Panc1 (cell line): ENCODE data around the gene GRID1. TPM values are rescaled to one million over a fixed set of nuclear protein-coding genes. Genes with fewer than 3 reads are reported as not detected.

Source experiments
- ATAC-seq: fragments of 200-7000 bp; cut with Tn5 transposase; 2 replicates; pipeline ENCODE4 v1.9.1; 2020; ENCODE audit warnings: mild to moderate bottlenecking, moderate library complexity
- BruUV-seq: library from RNA; stranded (reverse); fragments of 400-500 nt; replicated peaks from 2 replicates; lab custom pipeline; 2021; lab: Mats Ljungman, UMichigan
- CTCF ChIA-PET: fragments of 300-600 bp; sonication (Branson Sonifier 250); formaldehyde crosslinking; loops from one replicate; lab custom pipeline; 2022; ENCODE audit warnings: antibody characterized with exemption; lab: Charles Lee
- POLR2A ChIA-PET: fragments of 300-600 bp; sonication (Branson Sonifier 250); formaldehyde crosslinking; loops from one replicate; lab custom pipeline; 2022; ENCODE audit warnings: antibody characterized with exemption; lab: Charles Lee
- DNase-seq: peaks from one replicate; pipeline ENCODE4 v3.0.0-alpha.2; 2010; ENCODE audit warnings: low read depth, low spot score
- H3K27ac ChIP-seq: 2 replicates; pipeline ENCODE4 v1.5.1; 2011; ENCODE audit warnings: mild to moderate bottlenecking, low read length, inconsistent platforms
- H3K27me3 ChIP-seq: fragments of 200-500 bp; sonication (Bioruptor generic); 2 replicates; pipeline ENCODE4 v1.6.0; 2014; ENCODE audit warnings: low read length, inconsistent platforms; ENCODE audit not compliant: control insufficient read depth, insufficient read depth
- H3K36me3 ChIP-seq: fragments of 200-500 bp; sonication (Bioruptor generic); 2 replicates; pipeline ENCODE4 v1.5.1; 2014; ENCODE audit warnings: inconsistent platforms, mild to moderate bottlenecking, low read length, moderate library complexity; ENCODE audit not compliant: control insufficient read depth, insufficient read depth
- H3K4me1 ChIP-seq: 2 replicates; pipeline ENCODE4 v1.5.1; 2011; ENCODE audit warnings: inconsistent platforms, mild to moderate bottlenecking, low read length, moderate library complexity; ENCODE audit not compliant: control insufficient read depth, insufficient read depth
- H3K4me3 ChIP-seq, 2 experiments: 2 replicates each; pipeline ENCODE4 v1.5.1; 2011 to 2012; ENCODE audit warnings: low read depth in 2 of 2, low read length in 2 of 2, mild to moderate bottlenecking in 2 of 2, inconsistent platforms in 1 of 2, moderate library complexity in 1 of 2
- H3K9me3 ChIP-seq: fragments of 200-500 bp; sonication (Bioruptor generic); 2 replicates; pipeline ENCODE4 v1.5.1; 2014; ENCODE audit warnings: low read depth, mild to moderate bottlenecking, inconsistent platforms, low read length, moderate library complexity; ENCODE audit not compliant: control insufficient read depth, insufficient read depth
- POLR2AphosphoS5 ChIP-seq: IDR thresholded peaks from 2 replicates; pipeline ENCODE4 v1.6.1; 2012; ENCODE audit warnings: mild to moderate bottlenecking, low read depth, low read length, moderate library complexity
- SIN3A ChIP-seq: IDR thresholded peaks from 2 replicates; pipeline ENCODE4 v1.6.1; 2012; ENCODE audit warnings: low read depth, mild to moderate bottlenecking, low read length, moderate library complexity, borderline replicate concordance; ENCODE audit not compliant: insufficient read depth
- TCF7L2 ChIP-seq: IDR thresholded peaks from 2 replicates; pipeline ENCODE4 v1.6.1; 2011; ENCODE audit warnings: mild to moderate bottlenecking, low read depth, low read length, inconsistent platforms
- in situ Hi-C: cut with HindIII; loops from 2 replicates; pipeline ENCODE4 v1.10.0; 2016; ENCODE audit warnings: low sequenced_read_pairs, low pct_unique_long_range_greater_than_20kb
- intact Hi-C: fragments of 100-400 bp; cut with micrococcal nuclease; formaldehyde crosslinking; loops from one replicate; pipeline ENCODE4 v1.10.0; 2022; ENCODE audit not compliant: unreplicated experiment
- total RNA-seq: library from RNA; stranded (reverse); gene quantifications from one replicate; pipeline ENCODE4 v1.2.1, GENCODE V29; 2021; ENCODE audit not compliant: unreplicated experiment
- TF ChIP-seq, protein P1 (sequence below), 2 experiments: IDR thresholded peaks; 2 replicates each; pipeline ENCODE4 v1.6.1; 2011 to 2012; ENCODE audit warnings: low read depth in 2 of 2, control low read depth in 1 of 2, low read length in 1 of 2, mild to moderate bottlenecking in 1 of 2, moderate library complexity in 1 of 2; ENCODE audit not compliant: insufficient read depth in 1 of 2
- TF ChIP-seq, protein P2 (sequence below): fragments of 450-650 bp; IDR thresholded peaks from 2 replicates; pipeline ENCODE4 v1.5.1; 2017; ENCODE audit warnings: mild to moderate bottlenecking

The GRID1 gene
- total RNA-seq, 1 experiment from 2014 or later, result 2.3 TPM

DNA sequence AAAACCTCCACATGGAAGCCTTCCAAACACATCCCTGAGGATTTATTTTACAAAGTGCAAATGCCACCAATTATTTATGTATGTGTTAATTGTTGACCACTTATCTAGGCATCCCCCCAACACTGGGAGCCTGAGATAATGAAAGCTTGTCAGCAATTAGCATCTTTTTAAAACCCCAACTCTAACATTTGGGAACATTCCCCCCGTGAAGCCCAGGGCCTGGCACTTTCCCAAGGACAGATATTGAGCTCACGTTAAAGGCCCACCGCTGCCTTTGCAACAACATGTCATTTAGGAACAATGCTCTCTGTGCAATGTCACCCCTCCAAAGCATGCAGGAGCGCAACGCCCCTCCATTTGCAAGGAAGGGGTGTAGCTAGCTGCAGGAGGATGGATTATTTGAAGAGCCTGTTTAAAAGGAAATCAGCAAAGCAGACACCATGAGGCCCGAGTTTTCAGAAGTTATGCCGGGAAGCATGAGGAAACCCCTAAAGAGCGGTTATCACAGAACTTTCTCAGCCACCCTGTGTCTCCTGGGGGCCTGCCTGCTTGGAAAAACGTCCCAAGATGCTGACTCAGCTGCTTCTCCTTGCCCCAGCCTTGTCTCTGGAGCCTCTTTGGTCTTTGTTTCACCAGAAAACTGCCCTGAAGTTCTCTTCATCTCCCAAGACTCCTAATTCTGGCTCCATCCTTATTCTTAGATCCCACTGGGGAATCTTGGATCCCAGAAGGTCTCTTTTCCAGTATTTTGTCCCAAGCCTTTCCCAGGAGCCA is 444.1 kb downstream of the GRID1 start:
- POLR2A ChIA-PET, result no interaction called here
- CTCF ChIA-PET, result no interaction called here
- Histone ChIP-seq H3K27me3 (no peaks in the 10 kb centered on the region), H3K36me3 (no peaks in the 10 kb centered on the region), H3K4me3 (no peak overlapping the region), H3K27ac (no peak overlapping the region), H3K9me3 (no peaks in the 10 kb centered on the region), H3K4me1 (peaks cover 4% of the 10 kb centered on the region)
- DNase-seq, result no peak
- no TSS peak for BruUV-seq
- intact Hi-C loops, result no loop called here
- no peak for ATAC-seq
- in situ Hi-C loops, result no loop called here
- no peak for TF ChIP-seq SIN3A
- TF ChIP-seq TCF7L2, result no peak
- TF ChIP-seq, protein P1, sequence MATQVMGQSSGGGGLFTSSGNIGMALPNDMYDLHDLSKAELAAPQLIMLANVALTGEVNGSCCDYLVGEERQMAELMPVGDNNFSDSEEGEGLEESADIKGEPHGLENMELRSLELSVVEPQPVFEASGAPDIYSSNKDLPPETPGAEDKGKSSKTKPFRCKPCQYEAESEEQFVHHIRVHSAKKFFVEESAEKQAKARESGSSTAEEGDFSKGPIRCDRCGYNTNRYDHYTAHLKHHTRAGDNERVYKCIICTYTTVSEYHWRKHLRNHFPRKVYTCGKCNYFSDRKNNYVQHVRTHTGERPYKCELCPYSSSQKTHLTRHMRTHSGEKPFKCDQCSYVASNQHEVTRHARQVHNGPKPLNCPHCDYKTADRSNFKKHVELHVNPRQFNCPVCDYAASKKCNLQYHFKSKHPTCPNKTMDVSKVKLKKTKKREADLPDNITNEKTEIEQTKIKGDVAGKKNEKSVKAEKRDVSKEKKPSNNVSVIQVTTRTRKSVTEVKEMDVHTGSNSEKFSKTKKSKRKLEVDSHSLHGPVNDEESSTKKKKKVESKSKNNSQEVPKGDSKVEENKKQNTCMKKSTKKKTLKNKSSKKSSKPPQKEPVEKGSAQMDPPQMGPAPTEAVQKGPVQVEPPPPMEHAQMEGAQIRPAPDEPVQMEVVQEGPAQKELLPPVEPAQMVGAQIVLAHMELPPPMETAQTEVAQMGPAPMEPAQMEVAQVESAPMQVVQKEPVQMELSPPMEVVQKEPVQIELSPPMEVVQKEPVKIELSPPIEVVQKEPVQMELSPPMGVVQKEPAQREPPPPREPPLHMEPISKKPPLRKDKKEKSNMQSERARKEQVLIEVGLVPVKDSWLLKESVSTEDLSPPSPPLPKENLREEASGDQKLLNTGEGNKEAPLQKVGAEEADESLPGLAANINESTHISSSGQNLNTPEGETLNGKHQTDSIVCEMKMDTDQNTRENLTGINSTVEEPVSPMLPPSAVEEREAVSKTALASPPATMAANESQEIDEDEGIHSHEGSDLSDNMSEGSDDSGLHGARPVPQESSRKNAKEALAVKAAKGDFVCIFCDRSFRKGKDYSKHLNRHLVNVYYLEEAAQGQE (IDR thresholded peaks at IDR 0.05; ENCODE audit: insufficient read depth in 1 of 2, low read depth in 2 of 2, low read length in 1 of 2), result no peak
- no peak for TF ChIP-seq POLR2AphosphoS5
- TF ChIP-seq, protein P2, sequence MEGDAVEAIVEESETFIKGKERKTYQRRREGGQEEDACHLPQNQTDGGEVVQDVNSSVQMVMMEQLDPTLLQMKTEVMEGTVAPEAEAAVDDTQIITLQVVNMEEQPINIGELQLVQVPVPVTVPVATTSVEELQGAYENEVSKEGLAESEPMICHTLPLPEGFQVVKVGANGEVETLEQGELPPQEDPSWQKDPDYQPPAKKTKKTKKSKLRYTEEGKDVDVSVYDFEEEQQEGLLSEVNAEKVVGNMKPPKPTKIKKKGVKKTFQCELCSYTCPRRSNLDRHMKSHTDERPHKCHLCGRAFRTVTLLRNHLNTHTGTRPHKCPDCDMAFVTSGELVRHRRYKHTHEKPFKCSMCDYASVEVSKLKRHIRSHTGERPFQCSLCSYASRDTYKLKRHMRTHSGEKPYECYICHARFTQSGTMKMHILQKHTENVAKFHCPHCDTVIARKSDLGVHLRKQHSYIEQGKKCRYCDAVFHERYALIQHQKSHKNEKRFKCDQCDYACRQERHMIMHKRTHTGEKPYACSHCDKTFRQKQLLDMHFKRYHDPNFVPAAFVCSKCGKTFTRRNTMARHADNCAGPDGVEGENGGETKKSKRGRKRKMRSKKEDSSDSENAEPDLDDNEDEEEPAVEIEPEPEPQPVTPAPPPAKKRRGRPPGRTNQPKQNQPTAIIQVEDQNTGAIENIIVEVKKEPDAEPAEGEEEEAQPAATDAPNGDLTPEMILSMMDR, result no peak

DNA sequence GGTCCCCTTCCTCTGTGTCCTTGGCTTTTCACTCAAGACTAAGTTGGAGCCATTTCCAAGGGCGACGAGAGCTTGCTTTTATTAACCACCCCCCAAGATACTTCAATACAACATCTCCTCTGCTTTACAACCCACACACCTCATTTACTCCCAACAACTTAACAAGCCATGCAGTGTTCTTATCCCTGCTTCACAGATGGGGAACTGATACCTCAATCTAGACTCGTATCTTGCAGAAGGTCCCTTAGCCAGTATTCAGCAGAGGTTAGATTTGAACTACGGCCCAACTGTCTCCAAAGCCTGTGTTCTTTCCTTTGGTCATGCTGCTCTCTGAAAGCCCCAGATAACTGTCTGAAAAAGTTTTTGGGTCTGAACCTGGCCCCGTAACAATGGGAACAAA is 444.8 kb downstream of the GRID1 start:
- Histone ChIP-seq H3K4me3 (no peak overlapping the region), H3K36me3 (no peaks in the 10 kb centered on the region), H3K27me3 (no peaks in the 10 kb centered on the region), H3K4me1 (peaks cover 7% of the 10 kb centered on the region), H3K9me3 (no peaks in the 10 kb centered on the region), H3K27ac (no peak overlapping the region)
- no peak for DNase-seq
- in situ Hi-C loops (no loop called here), intact Hi-C loops (no loop called here)
- BruUV-seq, result no TSS peak
- CTCF ChIA-PET, result no interaction called here
- TF ChIP-seq SIN3A, result no peak
- ATAC-seq, result no peak
- POLR2A ChIA-PET, result no interaction called here

DNA sequence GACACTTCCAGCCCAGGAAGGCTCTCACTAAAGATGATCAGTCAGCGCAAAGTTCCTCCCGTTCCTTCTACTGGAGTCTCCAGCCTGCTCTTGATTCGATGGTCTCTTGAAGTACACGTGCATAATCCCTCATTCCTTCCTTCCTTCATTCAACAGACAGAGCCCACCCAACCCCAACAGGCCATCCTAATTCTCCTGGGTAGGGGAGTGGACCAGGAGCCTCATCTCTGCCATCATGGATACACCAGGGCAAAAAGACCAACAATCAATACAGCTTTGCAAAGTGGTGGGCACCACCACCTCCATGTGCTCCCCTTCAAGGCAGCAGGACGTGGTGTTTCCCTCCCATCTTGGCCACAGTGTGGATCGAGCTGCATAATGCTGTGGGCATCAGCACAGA is 446.3 kb downstream of the GRID1 start:
- BruUV-seq, result no TSS peak
- in situ Hi-C loops (no loop called here), intact Hi-C loops (no loop called here)
- Histone ChIP-seq H3K9me3 (no peaks in the 10 kb centered on the region), H3K4me3 (no peak overlapping the region), H3K27me3 (no peaks in the 10 kb centered on the region), H3K27ac (no peak overlapping the region), H3K36me3 (no peaks in the 10 kb centered on the region), H3K4me1 (peaks cover 9% of the 10 kb centered on the region)
- TF ChIP-seq SIN3A (no peak), POLR2AphosphoS5 (no peak)
- DNase-seq (no peak), ATAC-seq (no peak)
- ChIA-PET CTCF (no interaction called here), POLR2A (no interaction called here)
